GM12878 (cell line): ENCODE data around the gene PTEN.

ENCODE experiments used
- CTCF ChIP-seq, 3 experiments: IDR thresholded peaks in 2 of 3; conservative IDR thresholded peaks in 1 of 3; 2 replicates each; pipeline ENCODE4 v1.5.1; 2011; ENCODE audit warnings: low read depth in 3 of 3, low read length in 3 of 3, mild to moderate bottlenecking in 3 of 3, control low read depth in 2 of 3, moderate library complexity in 2 of 3, inconsistent platforms in 1 of 3, mixed read lengths in 1 of 3; ENCODE audit not compliant: control insufficient read depth in 2 of 3, insufficient read depth in 1 of 3; ENCODE audit errors: extremely low read depth in 1 of 3
- EGR1 ChIP-seq, 2 experiments: IDR thresholded peaks; 1 replicate in 1 of 2; 2 replicates in 1 of 2; pipeline ENCODE4 v1.6.1; 2011 to 2012; ENCODE audit warnings: low read depth in 2 of 2, low read length in 2 of 2, borderline replicate concordance in 1 of 2, mild to moderate bottlenecking in 1 of 2, moderate library complexity in 1 of 2
- EP300 ChIP-seq, 2 experiments: fragments of 150-350 bp in 1 of 2; IDR thresholded peaks; 2 replicates each; pipeline ENCODE4 v1.6.1; 2011 to 2012; ENCODE audit warnings: low read depth in 2 of 2, low read length in 2 of 2, borderline replicate concordance in 1 of 2, improper control_type of control experiment in 1 of 2, inconsistent platforms in 1 of 2; ENCODE audit not compliant: control insufficient read depth in 1 of 2
- ETV6 ChIP-seq, 2 experiments: fragments of 450-650 bp in 1 of 2; IDR thresholded peaks in 1 of 2; conservative IDR thresholded peaks in 1 of 2; 2 replicates each; pipeline ENCODE4 v1.6.1; 2014; ENCODE audit warnings: antibody characterized with exemption in 1 of 2, borderline replicate concordance in 1 of 2, low read depth in 1 of 2, mild to moderate bottlenecking in 1 of 2, moderate library complexity in 1 of 2
- EZH2 ChIP-seq: IDR thresholded peaks from 2 replicates; pipeline ENCODE4 v1.6.1; 2012; ENCODE audit warnings: low read depth, mild to moderate bottlenecking, control low read depth, inconsistent platforms, low read length, borderline replicate concordance; ENCODE audit not compliant: control insufficient read depth
- MEF2B ChIP-seq: fragments of 450-650 bp; IDR thresholded peaks from 2 replicates; pipeline ENCODE4 v1.6.1; 2018; ENCODE audit warnings: mild to moderate bottlenecking, moderate library complexity; ENCODE audit not compliant: partially characterized antibody, poor library complexity, severe bottlenecking
- MXI1 ChIP-seq: fragments of 150-350 bp; IDR thresholded peaks from 2 replicates; pipeline ENCODE4 v1.6.1; 2011; ENCODE audit warnings: low read depth, mild to moderate bottlenecking, inconsistent platforms, low read length, improper control_type of control experiment
- PBX3 ChIP-seq: IDR thresholded peaks from 2 replicates; pipeline ENCODE4 v1.6.1; 2011; ENCODE audit warnings: mild to moderate bottlenecking, low read depth, low read length, moderate library complexity; ENCODE audit not compliant: insufficient replicate concordance
- POLR2A ChIP-seq: IDR thresholded peaks from 2 replicates; pipeline ENCODE4 v1.6.1; 2011; ENCODE audit warnings: low read depth, mild to moderate bottlenecking, low read length
- RCOR1 ChIP-seq: conservative IDR thresholded peaks from 2 replicates; pipeline ENCODE4 v1.6.1; 2012; ENCODE audit warnings: low read depth, low read length, improper control_type of control experiment
- SMC3 ChIP-seq: IDR thresholded peaks from 2 replicates; pipeline ENCODE4 v1.6.1; 2011; ENCODE audit warnings: low read length, improper control_type of control experiment, borderline replicate concordance
- TCF12 ChIP-seq: IDR thresholded peaks from 2 replicates; pipeline ENCODE4 v1.6.1; 2011; ENCODE audit warnings: low read depth, mild to moderate bottlenecking, low read length
- ZBTB4 ChIP-seq: fragments of 450-650 bp; formaldehyde crosslinking; IDR thresholded peaks from 2 replicates; pipeline ENCODE4 v1.4.0; 2022; ENCODE audit warnings: mild to moderate bottlenecking, moderate library complexity

GRCh38 chr10:87920538-87920937, 57.1 kb downstream of the PTEN start:
- TF ChIP-seq PBX3 = no peak
- TF ChIP-seq CTCF (IDR thresholded peaks at IDR 0.05 in 2 of 3, conservative IDR thresholded peaks at IDR 0.05 in 1 of 3; ENCODE audit: control insufficient read depth in 2 of 3, extremely low read depth in 1 of 3, insufficient read depth in 1 of 3, low read depth in 3 of 3, low read length in 3 of 3) = no peak
- TF ChIP-seq TCF12 = no peak
- TF ChIP-seq SMC3 = no peak
- no peak for TF ChIP-seq EP300 (IDR thresholded peaks at IDR 0.05; ENCODE audit: borderline replicate concordance in 1 of 2, control insufficient read depth in 1 of 2, low read depth in 2 of 2, low read length in 2 of 2)
- no peak for TF ChIP-seq MEF2B
- TF ChIP-seq RCOR1 = no peak
- TF ChIP-seq ZBTB4 (CRISPR knock-in tag) = no peak
- no peak for TF ChIP-seq ETV6 (conservative IDR thresholded peaks at IDR 0.05 in 1 of 2, IDR thresholded peaks at IDR 0.05 in 1 of 2; ENCODE audit: borderline replicate concordance in 1 of 2, low read depth in 1 of 2)
- no peak for TF ChIP-seq EZH2
- TF ChIP-seq EGR1 (IDR thresholded peaks at IDR 0.05; ENCODE audit: borderline replicate concordance in 1 of 2, low read depth in 2 of 2, low read length in 2 of 2) = no peak
- TF ChIP-seq POLR2A = no peak
- TF ChIP-seq MXI1 = no peak
